DND-41 (cell line): ENCODE measurements around the gene FBN3.
"Not testable (repeated sequence)": the region's sequence is repeated elsewhere in the genome, so short reads cannot be mapped to it uniquely, and the experiment has no call there.

Experiments
- ATAC-seq: fragments of 200-7000 bp; cut with Tn5 transposase; 3 replicates; pipeline ENCODE4 v1.9.1; 2021; ENCODE audit warnings: low read depth; ENCODE audit not compliant: insufficient read depth
- DNase-seq: peaks from one replicate; pipeline ENCODE4 v3.0.0-alpha.2; 2020
- H2AFZ ChIP-seq: 2 replicates; pipeline ENCODE4 v1.6.0; 2012; ENCODE audit warnings: low read depth, low read length
- H3K27ac ChIP-seq: 2 replicates; pipeline ENCODE4 v1.5.1; 2012; ENCODE audit warnings: low read length, inconsistent platforms
- H3K27me3 ChIP-seq: fragments of 200-600 bp; sonication (generic); 2 replicates; pipeline ENCODE4 v1.6.0; 2012; ENCODE audit warnings: low read length, mild to moderate bottlenecking, inconsistent platforms; ENCODE audit not compliant: insufficient read depth, poor library complexity
- H3K36me3 ChIP-seq: 2 replicates; pipeline ENCODE4 v1.5.1; 2012; ENCODE audit warnings: low read length, inconsistent platforms; ENCODE audit not compliant: insufficient read depth
- H3K4me1 ChIP-seq: 2 replicates; pipeline ENCODE4 v1.5.1; 2012; ENCODE audit warnings: mild to moderate bottlenecking, low read length; ENCODE audit not compliant: insufficient read depth
- H3K4me2 ChIP-seq: 2 replicates; pipeline ENCODE4 v1.6.0; 2012; ENCODE audit warnings: mild to moderate bottlenecking, moderate library complexity, low read length, inconsistent platforms; ENCODE audit not compliant: insufficient read depth
- H3K4me3 ChIP-seq, 2 experiments: fragments of 200-600 bp in 1 of 2; shearing (Covaris generic) in 1 of 2; 2 replicates each; pipeline ENCODE4 v1.5.1; 2012 to 2016; ENCODE audit warnings: inconsistent platforms in 2 of 2, low read length in 2 of 2, mild to moderate bottlenecking in 2 of 2, low read depth in 1 of 2, moderate library complexity in 1 of 2
- H3K79me2 ChIP-seq: 2 replicates; pipeline ENCODE4 v1.6.0; 2012; ENCODE audit warnings: low read length, inconsistent platforms; ENCODE audit not compliant: insufficient read depth
- H3K9ac ChIP-seq: 2 replicates; pipeline ENCODE4 v1.6.0; 2012; ENCODE audit warnings: low read depth, mild to moderate bottlenecking, inconsistent platforms, low read length, moderate library complexity
- H3K9me3 ChIP-seq: 2 replicates; pipeline ENCODE4 v1.5.1; 2012; ENCODE audit warnings: low read length, moderate library complexity, mild to moderate bottlenecking, inconsistent platforms; ENCODE audit not compliant: insufficient read depth, severe bottlenecking
- H4K20me1 ChIP-seq: 2 replicates; pipeline ENCODE4 v1.6.0; 2012; ENCODE audit warnings: low read length; ENCODE audit not compliant: insufficient read depth
- CTCF ChIP-seq: IDR thresholded peaks from 2 replicates; pipeline ENCODE4 v1.5.1; 2012; ENCODE audit warnings: borderline replicate concordance, low read length, moderate library complexity, mild to moderate bottlenecking; ENCODE audit not compliant: poor library complexity, severe bottlenecking; ENCODE audit errors: extremely low read depth
- EZH2 ChIP-seq: IDR thresholded peaks from 3 replicates; pipeline ENCODE4 v1.6.1; 2012; ENCODE audit warnings: borderline replicate concordance, low read depth, mild to moderate bottlenecking, moderate library complexity, low read length, inconsistent platforms; ENCODE audit not compliant: severe bottlenecking

The FBN3 gene

GRCh38 chr19:8155318-8155717, 5.9 kb upstream of the FBN3 start:
- H4K20me1 ChIP-seq, result no peaks in the 10 kb centered on the region
- no peak overlapping the region for H3K27ac ChIP-seq

GRCh38 chr19:8154014-8154413, 4.6 kb upstream of the FBN3 start:
- H3K36me3 ChIP-seq, H2AFZ ChIP-seq, H3K4me2 ChIP-seq, H3K27ac ChIP-seq, H3K9me3 ChIP-seq, H3K9ac ChIP-seq, H3K4me1 ChIP-seq, H3K4me3 ChIP-seq, H3K27me3 ChIP-seq, ATAC-seq, H3K79me2 ChIP-seq, DNase-seq, H4K20me1 ChIP-seq: not testable (repeated sequence)

More at GRCh38 chr19:8155318-8155717, 5.9 kb upstream of the FBN3 start:
- Histone ChIP-seq H3K4me1 (no peaks in the 10 kb centered on the region), H3K36me3 (no peaks in the 10 kb centered on the region), H3K9me3 (no peaks in the 10 kb centered on the region), H3K9ac (no peak overlapping the region), H3K79me2 (no peaks in the 10 kb centered on the region), H3K4me2 (no peak overlapping the region), H3K4me3 (no peak overlapping the region), H2AFZ (no peak overlapping the region), H3K27me3 (no peaks in the 10 kb centered on the region)
- TF ChIP-seq EZH2 (no peak), CTCF (no peak)
- no peak for DNase-seq
- no peak for ATAC-seq

- Histone ChIP-seq H3K9ac (no peak overlapping the region), H4K20me1 (no peaks in the 10 kb centered on the region), H3K36me3 (no peaks in the 10 kb centered on the region), H3K4me1 (no peaks in the 10 kb centered on the region), H2AFZ (no peak overlapping the region), H3K79me2 (no peaks in the 10 kb centered on the region), H3K4me3 (no peak overlapping the region), H3K4me2 (no peak overlapping the region), H3K27me3 (no peaks in the 10 kb centered on the region), H3K27ac (no peak overlapping the region), H3K9me3 (no peaks in the 10 kb centered on the region)
- no peak for DNase-seq
- TF ChIP-seq EZH2 (no peak), CTCF (no peak)
- no peak for ATAC-seq
Measured at GRCh38 chr19:8151767-8152035, 2.3 kb upstream of the FBN3 start.

- no peak for ATAC-seq
- H3K4me2 ChIP-seq, result no peak overlapping the region
- TF ChIP-seq CTCF, result no peak
- TF ChIP-seq EZH2, result no peak
- no peaks in the 10 kb centered on the region for H3K4me1 ChIP-seq
- H2AFZ ChIP-seq, result no peak overlapping the region
- no peaks in the 10 kb centered on the region for H3K9me3 ChIP-seq
- H3K9ac ChIP-seq, result no peak overlapping the region
- no peaks in the 10 kb centered on the region for H3K36me3 ChIP-seq
- H3K4me3 ChIP-seq, result no peak overlapping the region
- no peak for DNase-seq
- H3K79me2 ChIP-seq, result no peaks in the 10 kb centered on the region
- H4K20me1 ChIP-seq, result no peaks in the 10 kb centered on the region
- H3K27ac ChIP-seq, result no peak overlapping the region
- H3K27me3 ChIP-seq, result no peaks in the 10 kb centered on the region
Measured at GRCh38 chr19:8150998-8151766, 1.8 kb upstream of the FBN3 start.
